Neuron (in vitro differentiated cells): ENCODE measurements around the gene PNPLA2.

Source experiments
- H2AFZ ChIP-seq: one replicate; pipeline ENCODE4 v1.6.1; 2013; ENCODE audit warnings: low read depth, mild to moderate bottlenecking, inconsistent platforms, low read length, moderate library complexity
- H3K27me3 ChIP-seq: one replicate; pipeline ENCODE4 v1.6.1; 2013; ENCODE audit warnings: low read length; ENCODE audit not compliant: insufficient read depth
- H3K36me3 ChIP-seq: one replicate; pipeline ENCODE4 v1.6.1; 2013; ENCODE audit warnings: low read length; ENCODE audit not compliant: insufficient read depth
- H3K4me1 ChIP-seq: one replicate; pipeline ENCODE4 v1.6.1; 2013; ENCODE audit warnings: low read length; ENCODE audit not compliant: insufficient read depth
- H3K4me3 ChIP-seq: 2 replicates; pipeline ENCODE4 v1.5.1; 2013; ENCODE audit warnings: mild to moderate bottlenecking, low read length, moderate library complexity
- H3K9me3 ChIP-seq: one replicate; pipeline ENCODE4 v1.6.1; 2013; ENCODE audit warnings: low read length

Gene PNPLA2

DNA sequence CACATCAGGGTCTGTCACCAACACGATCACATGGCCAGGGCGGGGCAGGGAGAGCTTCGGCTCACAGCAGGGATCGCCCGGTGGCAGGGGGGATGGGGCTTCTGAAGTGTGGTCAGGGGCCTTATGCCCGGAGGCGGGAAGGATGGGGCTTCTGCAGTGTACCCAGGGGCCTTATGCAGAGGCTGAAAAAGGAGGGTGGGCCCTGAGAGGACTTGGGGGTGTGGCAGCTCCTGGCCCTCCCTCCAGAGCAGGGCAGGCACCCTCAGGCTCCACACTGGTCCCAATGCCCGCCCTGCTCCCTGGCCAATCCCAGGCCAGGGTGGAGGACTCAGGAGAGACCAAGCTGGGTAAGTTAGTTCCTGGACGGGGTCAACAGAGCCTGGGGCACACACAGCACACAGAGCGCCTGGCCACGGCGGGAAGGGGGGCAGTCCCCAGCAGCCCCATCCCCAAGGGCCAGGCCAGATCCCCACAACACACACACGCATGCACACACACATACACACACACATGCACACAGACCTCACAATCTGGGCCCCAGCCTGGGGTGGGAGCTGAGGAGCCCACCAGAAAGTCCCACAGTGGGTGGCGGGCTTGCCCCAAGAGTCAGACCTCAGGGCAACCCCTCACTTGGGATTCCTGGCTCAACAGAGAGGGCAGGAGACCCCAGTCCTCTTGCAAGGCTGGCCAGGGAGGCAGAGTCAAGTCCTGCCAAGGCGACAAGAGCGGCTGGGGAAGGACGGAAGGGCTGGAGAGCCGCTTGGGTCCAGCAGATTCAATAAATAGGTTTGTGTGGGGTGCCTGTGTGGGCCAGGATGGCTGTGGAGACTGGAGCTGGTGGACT lies 27.8 kb upstream of the PNPLA2 start:
- Histone ChIP-seq H3K4me1 (peaks cover 17% of the 10 kb centered on the region), H3K9me3 (no peaks in the 10 kb centered on the region), H3K4me3 (no peak overlapping the region), H3K27me3 (no peaks in the 10 kb centered on the region), H2AFZ (no peak overlapping the region), H3K36me3 (peaks cover 29% of the 10 kb centered on the region)

DNA sequence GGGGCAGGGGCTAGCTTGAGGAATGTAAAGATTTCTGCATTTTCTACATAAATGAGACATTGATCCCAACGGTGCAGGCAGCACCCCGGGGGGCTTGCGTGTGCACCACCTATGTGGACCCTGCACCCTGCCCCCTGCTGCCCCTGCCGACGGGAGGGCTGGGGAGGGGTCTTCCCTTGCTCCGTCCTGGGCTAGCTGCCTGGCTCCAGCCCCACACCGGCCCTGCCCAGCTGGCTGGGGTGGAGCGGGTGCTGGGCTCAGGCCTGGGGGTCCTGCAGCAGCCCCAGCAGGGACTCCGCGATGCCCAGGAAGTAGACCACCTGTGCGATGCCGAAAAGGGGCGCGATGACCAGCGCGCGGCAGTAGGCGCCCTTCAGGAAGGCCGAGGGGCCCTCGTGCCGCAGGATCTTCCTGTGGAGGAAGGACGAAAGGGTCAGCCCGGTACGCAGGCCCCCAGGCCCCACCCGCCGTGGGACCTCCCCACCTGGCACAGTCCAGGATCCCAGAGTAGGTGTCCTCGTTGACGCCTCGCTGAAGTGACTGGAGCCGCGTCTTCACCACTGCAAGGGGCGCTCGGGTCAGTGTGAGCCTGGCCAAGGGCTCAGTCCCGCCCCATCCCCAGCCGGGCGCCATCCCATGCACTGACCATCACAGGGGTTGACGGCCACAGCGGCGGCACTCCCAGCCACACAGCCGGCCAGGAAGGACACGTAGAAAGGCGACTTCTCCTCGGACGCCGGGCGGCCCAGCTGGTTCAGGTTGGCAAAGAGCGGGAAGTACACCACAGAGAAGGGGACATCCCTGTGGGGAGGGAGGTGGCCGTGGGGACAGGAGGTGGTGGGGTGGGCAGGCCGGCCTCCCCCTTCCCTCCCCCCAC lies 26.8 kb upstream of the PNPLA2 start:
- H3K9me3 ChIP-seq: no peaks in the 10 kb centered on the region
- no peaks in the 10 kb centered on the region for H3K27me3 ChIP-seq
- no peak overlapping the region for H2AFZ ChIP-seq
- H3K36me3 ChIP-seq: peaks cover 29% of the 10 kb centered on the region
- H3K4me3 ChIP-seq: no peak overlapping the region
- H3K4me1 ChIP-seq: peaks cover 26% of the 10 kb centered on the region

DNA sequence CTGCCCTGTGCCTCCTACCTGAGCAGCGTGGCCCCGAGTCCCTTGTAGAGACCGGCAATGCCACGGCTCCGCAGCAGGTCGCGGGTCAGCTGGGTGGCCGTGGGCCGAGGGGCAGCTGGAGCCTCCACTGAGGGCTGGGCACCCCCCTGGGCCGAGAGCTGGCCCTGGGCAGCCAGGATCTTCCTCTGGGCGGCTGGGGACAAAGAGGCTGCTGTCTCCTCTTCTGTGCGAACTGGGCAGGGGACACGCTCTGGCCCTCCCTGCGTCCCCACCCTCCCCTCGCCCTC lies 26.2 kb upstream of the PNPLA2 start:
- Histone ChIP-seq H3K27me3 (no peaks in the 10 kb centered on the region), H3K4me1 (peaks cover 28% of the 10 kb centered on the region), H3K9me3 (no peaks in the 10 kb centered on the region), H3K36me3 (peaks cover 29% of the 10 kb centered on the region), H2AFZ (no peak overlapping the region), H3K4me3 (no peak overlapping the region)

DNA sequence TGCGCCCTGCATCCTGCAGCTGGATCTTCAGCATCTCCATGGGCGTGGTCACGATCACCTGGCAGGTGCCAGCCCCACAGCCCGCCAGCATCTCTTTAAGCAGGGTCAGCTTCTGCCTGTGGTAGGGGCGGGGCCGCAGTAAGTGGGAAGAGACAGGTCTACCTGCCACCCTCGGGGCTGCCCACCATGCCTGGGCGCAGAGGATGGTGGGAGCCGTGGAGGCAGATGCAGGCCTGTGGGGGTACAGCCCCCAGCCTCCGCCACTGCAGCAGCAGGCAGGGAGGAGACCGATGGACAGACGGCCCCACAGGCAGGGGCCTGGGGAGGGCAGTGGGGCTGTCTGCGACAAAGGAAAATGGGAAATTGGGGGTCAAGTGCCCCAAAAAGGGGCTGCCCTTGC lies 25.8 kb upstream of the PNPLA2 start:
- Histone ChIP-seq H3K4me1 (peaks cover 28% of the 10 kb centered on the region), H2AFZ (no peak overlapping the region), H3K36me3 (peaks cover 29% of the 10 kb centered on the region), H3K27me3 (no peaks in the 10 kb centered on the region), H3K4me3 (no peak overlapping the region), H3K9me3 (no peaks in the 10 kb centered on the region)

DNA sequence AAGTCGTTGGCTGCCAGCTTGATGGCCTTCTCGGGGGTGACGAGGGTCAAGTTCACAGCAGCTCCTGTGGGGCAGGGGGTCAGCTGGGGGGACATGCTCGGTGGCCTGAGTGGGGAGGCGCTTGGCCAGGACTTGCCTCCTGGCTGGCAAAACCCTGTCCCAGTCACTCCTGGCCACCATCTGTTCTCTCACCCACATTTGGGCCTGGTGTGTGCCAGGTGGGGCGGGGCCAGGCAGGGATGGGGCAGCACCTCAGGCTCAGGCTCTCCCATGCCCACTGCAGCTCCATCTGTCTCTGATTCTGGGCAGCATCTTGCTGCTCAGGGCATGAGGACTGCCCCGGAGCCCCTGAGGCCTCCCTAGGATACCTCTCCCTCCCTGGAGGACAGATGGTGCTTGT lies 25.2 kb upstream of the PNPLA2 start:
- no peaks in the 10 kb centered on the region for H3K27me3 ChIP-seq
- H3K4me1 ChIP-seq: peaks cover 28% of the 10 kb centered on the region
- H2AFZ ChIP-seq: no peak overlapping the region
- H3K4me3 ChIP-seq: no peak overlapping the region
- H3K36me3 ChIP-seq: peaks cover 29% of the 10 kb centered on the region
- no peaks in the 10 kb centered on the region for H3K9me3 ChIP-seq

DNA sequence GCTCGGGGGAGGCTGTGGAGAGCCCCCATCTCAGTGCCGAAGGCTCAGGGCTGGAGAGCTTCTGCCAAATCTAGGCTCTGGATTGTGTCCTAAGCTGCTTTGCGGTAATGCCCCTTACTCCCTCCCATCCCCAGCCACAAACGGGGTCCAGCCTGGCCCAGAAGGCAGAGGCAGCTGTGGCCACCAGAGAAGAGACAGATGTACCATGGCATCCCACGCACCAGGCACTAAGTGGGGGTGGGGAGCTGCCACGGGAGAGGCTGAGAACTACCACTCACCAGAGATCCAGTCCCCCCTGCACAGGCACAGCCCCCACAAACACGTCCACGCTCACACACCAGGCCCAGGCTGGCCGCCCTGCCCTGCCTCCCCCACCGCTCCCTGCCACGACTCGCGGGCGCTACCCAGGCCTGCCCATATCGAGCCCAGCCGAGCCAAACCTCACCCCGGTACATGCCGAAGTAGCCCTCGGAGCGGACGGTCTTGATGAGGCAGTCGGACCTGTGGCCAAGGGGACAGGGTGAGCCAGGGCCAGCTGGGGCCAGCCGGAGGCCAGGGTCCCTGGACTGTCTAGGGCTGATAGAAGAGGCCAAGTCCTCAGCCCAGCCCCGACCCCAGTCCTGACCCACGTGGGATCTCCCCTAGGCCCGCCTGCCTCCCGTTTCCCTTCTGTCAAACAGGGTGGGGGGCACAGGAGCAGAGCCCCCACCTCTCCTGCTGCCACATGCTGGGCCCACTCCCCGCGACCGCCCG lies 24.5 kb upstream of the PNPLA2 start:
- Histone ChIP-seq H3K4me1 (peaks cover 23% of the 10 kb centered on the region), H3K27me3 (no peaks in the 10 kb centered on the region), H3K36me3 (peaks cover 31% of the 10 kb centered on the region), H2AFZ (no peak overlapping the region), H3K4me3 (no peak overlapping the region), H3K9me3 (no peaks in the 10 kb centered on the region)

DNA sequence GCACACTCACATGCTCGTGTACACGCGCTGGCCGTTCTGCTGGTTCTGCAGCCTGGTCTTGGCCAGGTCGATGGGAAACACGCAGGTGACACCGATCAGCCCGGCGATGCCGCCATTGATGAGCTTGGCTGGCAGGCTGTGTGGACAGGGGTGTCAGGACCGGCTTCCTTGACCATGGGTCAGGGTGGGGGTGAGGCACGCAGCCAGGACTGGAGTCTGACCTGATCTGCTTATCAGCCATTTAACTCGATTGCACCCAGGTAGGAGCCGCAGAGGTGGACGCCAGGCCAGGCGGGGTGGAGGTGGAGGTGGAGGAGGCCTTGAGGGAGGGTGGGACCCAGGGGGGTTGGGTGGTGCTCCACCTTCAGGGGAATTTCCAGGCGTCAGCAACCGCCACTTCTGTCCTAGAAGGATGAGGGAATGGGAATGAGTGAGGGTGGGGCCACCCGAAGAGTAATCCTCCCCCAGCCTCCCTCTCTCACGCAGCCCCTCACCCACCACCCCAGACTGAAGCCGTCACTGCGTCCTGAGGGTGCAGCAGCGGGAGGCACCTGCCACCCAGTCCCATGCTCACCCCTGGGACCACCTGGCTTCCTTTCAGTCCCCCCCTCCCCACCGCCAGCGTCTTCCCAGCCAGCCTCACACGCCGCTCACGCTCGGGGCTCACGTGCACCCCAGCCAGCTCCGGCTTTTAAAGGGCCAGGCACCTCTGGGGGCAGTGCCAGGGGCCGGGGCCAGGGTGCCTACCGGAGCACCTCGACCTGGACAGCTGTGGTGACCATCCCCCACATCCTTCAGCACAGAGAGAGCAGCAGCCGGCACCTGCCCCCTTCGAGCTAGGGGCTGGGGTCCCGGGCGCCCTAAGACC lies 23.7 kb upstream of the PNPLA2 start:
- Histone ChIP-seq H3K4me1 (peaks cover 22% of the 10 kb centered on the region), H3K9me3 (no peaks in the 10 kb centered on the region), H3K27me3 (no peaks in the 10 kb centered on the region), H3K4me3 (no peak overlapping the region), H3K36me3 (peaks cover 38% of the 10 kb centered on the region), H2AFZ (no peak overlapping the region)

DNA sequence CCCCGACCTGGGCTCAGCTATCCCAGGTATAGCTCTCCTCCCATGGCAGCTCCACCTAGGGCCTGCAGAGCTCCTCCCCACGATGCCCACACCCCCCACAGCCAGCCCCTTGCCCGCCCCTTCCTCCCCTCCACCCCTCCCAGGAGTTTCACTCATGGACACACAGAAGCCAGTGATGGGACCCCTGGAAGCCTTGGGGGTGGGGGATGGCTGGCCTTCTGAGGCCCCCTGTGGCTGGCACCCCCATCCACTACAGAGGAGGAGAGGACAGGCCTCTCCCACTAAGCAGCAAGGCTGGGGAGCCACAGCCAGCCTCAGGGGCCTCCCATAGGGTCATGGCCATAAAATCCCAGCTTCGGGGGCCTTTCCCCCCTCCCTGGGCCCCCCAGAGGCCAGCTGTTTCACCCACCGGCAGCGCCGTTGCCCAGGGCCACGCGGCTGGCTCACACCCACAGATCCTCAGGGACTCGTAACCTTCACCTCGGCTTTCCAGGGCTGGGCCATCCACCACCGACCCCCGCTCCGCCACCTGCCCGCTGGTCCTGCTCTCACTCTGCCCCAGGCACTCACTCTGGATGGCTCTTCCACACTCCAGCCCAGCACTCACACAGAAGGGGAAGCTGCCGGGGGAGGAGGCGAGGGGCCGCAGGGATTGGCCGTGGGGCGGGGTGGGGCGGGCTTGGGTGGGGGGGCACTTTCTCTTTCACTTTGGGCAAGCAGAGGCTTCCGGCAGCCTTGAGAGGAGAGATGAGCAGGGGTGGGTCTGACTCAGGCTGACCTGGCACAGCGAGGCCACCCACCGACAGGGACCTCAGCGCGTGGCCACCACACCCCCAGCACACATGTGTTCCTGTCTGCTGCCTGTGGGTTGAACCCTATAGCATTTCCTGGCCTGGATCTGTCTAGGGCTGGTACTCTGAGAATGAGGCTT lies 22.8 kb upstream of the PNPLA2 start:
- peak overlapping the region; percentile 70 for H3K4me3 ChIP-seq

DNA sequence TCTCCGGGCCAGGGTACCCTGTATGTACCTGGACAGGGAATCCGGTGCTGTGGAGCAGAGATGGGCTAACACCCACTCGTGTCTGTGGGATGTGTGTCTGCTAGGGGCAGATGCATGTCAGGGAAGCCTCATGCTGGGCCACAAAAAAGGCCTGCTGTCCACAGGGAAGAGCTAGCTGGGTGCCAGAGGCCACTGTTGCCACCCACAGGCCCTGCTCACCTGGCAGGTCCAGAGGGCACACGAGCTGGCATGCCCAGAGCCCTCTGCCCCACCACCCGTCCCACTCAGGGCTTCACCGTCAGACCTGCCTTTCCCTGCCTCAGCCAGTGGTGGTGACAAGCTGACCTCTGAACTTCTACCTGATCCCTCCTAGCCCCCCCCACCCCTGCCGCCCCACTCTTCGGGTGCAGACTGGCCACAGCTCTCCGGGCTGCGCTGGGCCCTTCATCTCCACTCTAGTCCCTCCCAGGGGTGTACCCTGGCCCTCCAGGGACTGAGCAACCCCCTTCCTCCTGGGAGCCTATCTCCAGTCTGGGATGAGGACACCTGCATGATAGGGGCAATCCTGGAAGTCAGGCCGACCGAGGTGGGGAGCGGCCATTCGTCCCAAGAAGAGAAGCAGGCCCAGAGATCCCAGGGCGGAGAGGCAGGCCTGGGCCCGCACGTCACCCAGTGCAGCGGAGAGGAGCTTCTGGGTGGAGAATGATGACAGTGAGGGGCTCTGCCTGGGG lies 22.0 kb upstream of the PNPLA2 start:
- Histone ChIP-seq H2AFZ (no peak overlapping the region), H3K4me3 (peak overlapping the region; percentile 70), H3K4me1 (peaks cover 22% of the 10 kb centered on the region), H3K27me3 (no peaks in the 10 kb centered on the region), H3K36me3 (peaks cover 50% of the 10 kb centered on the region), H3K9me3 (no peaks in the 10 kb centered on the region)

More for the DNA sequence above, 22.8 kb upstream of the PNPLA2 start:
- Histone ChIP-seq H3K9me3 (no peaks in the 10 kb centered on the region), H3K36me3 (peaks cover 47% of the 10 kb centered on the region), H2AFZ (no peak overlapping the region), H3K4me1 (peaks cover 22% of the 10 kb centered on the region), H3K27me3 (no peaks in the 10 kb centered on the region)

DNA sequence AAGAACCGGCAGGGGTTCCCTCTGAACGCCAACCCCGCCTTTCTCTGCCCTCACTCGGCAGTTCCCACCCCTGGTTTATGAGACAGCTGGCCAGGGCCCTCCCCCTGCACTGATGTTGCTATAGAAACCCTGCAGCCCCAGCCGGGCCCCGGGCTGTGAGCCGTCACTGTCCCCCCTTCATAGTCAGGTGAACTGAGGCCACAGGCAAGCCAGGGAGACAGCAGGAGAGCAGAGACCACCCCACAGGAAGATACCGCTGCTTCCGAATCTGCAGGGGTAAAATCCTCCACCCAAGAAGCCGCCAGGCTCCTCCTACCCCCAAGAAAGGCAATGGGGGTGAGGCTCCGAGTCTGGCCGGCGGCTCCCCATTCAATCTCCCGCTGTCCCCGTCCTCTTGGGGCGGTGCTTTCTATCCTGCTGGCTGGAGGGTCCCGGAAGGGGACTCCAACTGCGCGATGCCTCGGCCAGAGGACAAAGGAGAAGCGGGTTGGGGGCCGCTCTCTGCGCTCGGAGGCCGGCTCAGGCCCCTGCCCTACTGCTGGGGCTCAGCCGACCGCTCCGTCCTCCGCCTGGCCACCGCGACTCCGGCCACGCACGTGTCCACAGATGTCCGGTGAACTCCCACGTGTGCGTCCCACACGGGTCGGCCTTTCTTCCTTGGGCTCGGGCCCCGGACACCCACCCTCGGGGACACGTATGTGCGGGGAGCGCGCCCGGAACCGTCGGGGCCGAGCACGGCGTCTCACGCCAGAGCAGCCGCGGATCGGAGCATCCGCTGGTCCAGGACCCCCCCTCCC lies 21.2 kb upstream of the PNPLA2 start:
- Histone ChIP-seq H3K4me3 (peak overlapping the region; percentile 70), H3K36me3 (peaks cover 50% of the 10 kb centered on the region), H3K4me1 (peaks cover 22% of the 10 kb centered on the region), H3K9me3 (no peaks in the 10 kb centered on the region), H3K27me3 (no peaks in the 10 kb centered on the region), H2AFZ (no peak overlapping the region)
